HCT116 (cell line): ENCODE data around the gene SNTB2. TPM values are rescaled to one million over a fixed set of nuclear protein-coding genes. Genes with fewer than 3 reads are reported as not detected.

Source experiments
- ATAC-seq: fragments of 200-7000 bp; cut with Tn5 transposase; 2 replicates; pipeline ENCODE4 v1.9.1; 2020; ENCODE audit warnings: mild to moderate bottlenecking, moderate library complexity
- BruUV-seq: library from RNA; stranded (reverse); fragments of 400-500 nt; replicated peaks from 2 replicates; lab custom pipeline; 2021; lab: Mats Ljungman, UMichigan
- CTCF ChIA-PET: fragments of 300-600 bp; sonication (Branson Sonifier 250); formaldehyde crosslinking; loops from one replicate; lab custom pipeline; 2021; ENCODE audit warnings: antibody characterized with exemption; lab: Charles Lee
- POLR2A ChIA-PET: fragments of 300-600, 350-600 bp; sonication (Branson Sonifier 250); formaldehyde crosslinking; loops from one replicate; lab custom pipeline; 2021; ENCODE audit warnings: antibody characterized with exemption; lab: Charles Lee
- RAD21 ChIA-PET, 2 experiments: fragments of 300-600 bp; sonication (Branson Sonifier 250); formaldehyde crosslinking; loops; one replicate each; lab custom pipeline; 2023; ENCODE audit warnings: low total read pairs in 2 of 2; ENCODE audit not compliant: uncharacterized antibody in 2 of 2, unreplicated experiment in 2 of 2, low non-redundant PET in 1 of 2; lab: Charles Lee
- DNase-seq: peaks from one replicate; pipeline ENCODE4 v3.0.0-alpha.2; 2010; ENCODE audit warnings: low read depth, low spot score
- H2AFZ ChIP-seq: fragments of 200-600 bp; shearing (Covaris generic), sonication (generic); 2 replicates; pipeline ENCODE4 v1.6.1; 2017; ENCODE audit warnings: low read depth, mixed run types, mixed read lengths, antibody characterized with exemption, low read length; ENCODE audit not compliant: poor library complexity, severe bottlenecking
- H3K27ac ChIP-seq: 2 replicates; pipeline ENCODE4 v1.5.1; 2012; ENCODE audit warnings: low read depth, low read length
- H3K27me3 ChIP-seq: fragments of 200-600 bp; sonication (generic); 2 replicates; pipeline ENCODE4 v1.6.1; 2016; ENCODE audit warnings: mixed run types, low read length, mixed read lengths; ENCODE audit not compliant: insufficient read depth
- H3K36me3 ChIP-seq, 2 experiments: fragments of 200-500 bp in 1 of 2; fragments of 200-600 bp in 1 of 2; sonication (Bioruptor generic) in 1 of 2; sonication (generic) in 1 of 2; 2 replicates each; pipeline versions ENCODE4 v1.5.1 to v1.6.1; 2014 to 2016; ENCODE audit warnings: low read length in 2 of 2, inconsistent platforms in 1 of 2, mixed read lengths in 1 of 2, mixed run types in 1 of 2; ENCODE audit not compliant: insufficient read depth in 2 of 2, control insufficient read depth in 1 of 2
- H3K4me1 ChIP-seq, 2 experiments: fragments of 200-600 bp in 1 of 2; sonication (generic) in 1 of 2; 2 replicates each; pipeline versions ENCODE4 v1.5.1 to v1.6.1; 2012 to 2017; ENCODE audit warnings: low read length in 2 of 2, inconsistent platforms in 1 of 2, mild to moderate bottlenecking in 1 of 2, mixed read lengths in 1 of 2, mixed run types in 1 of 2, moderate library complexity in 1 of 2; ENCODE audit not compliant: insufficient read depth in 2 of 2, control insufficient read depth in 1 of 2
- H3K4me2 ChIP-seq: fragments of 200-600 bp; sonication (generic); 2 replicates; pipeline ENCODE4 v1.6.1; 2017; ENCODE audit warnings: mixed run types, low read length, mixed read lengths
- H3K4me3 ChIP-seq, 2 experiments: fragments of 200-600 bp in 1 of 2; sonication (generic) in 1 of 2; replicated peaks in 1 of 2; 2 replicates each; pipeline ENCODE4 v1.5.1; 2011 to 2016; ENCODE audit warnings: low read length in 2 of 2, control low read depth in 1 of 2, low read depth in 1 of 2, mild to moderate bottlenecking in 1 of 2, mixed read lengths in 1 of 2, mixed run types in 1 of 2
- H3K79me2 ChIP-seq: fragments of 200-600 bp; sonication (generic); 2 replicates; pipeline ENCODE4 v1.6.1; 2017; ENCODE audit warnings: mild to moderate bottlenecking, mixed run types, low read length, moderate library complexity, mixed read lengths; ENCODE audit not compliant: insufficient read depth
- H3K9ac ChIP-seq: fragments of 200-600 bp; sonication (generic); 2 replicates; pipeline ENCODE4 v1.6.1; 2016; ENCODE audit warnings: low read length, mixed read lengths
- H3K9me2 ChIP-seq: fragments of 200-600 bp; sonication (generic), shearing (Covaris generic); 2 replicates; pipeline ENCODE4 v1.6.1; 2017; ENCODE audit warnings: mixed run types, mild to moderate bottlenecking, moderate library complexity; ENCODE audit not compliant: insufficient read depth
- H3K9me3 ChIP-seq, 2 experiments: fragments of 200-500 bp in 1 of 2; fragments of 200-600 bp in 1 of 2; sonication (Bioruptor generic) in 1 of 2; sonication (generic) in 1 of 2; 2 replicates each; pipeline ENCODE4 v1.6.1; 2014 to 2017; ENCODE audit warnings: low read length in 2 of 2, mixed read lengths in 2 of 2, inconsistent platforms in 1 of 2, low read depth in 1 of 2, mild to moderate bottlenecking in 1 of 2, mixed run types in 1 of 2, moderate library complexity in 1 of 2; ENCODE audit not compliant: control insufficient read depth in 1 of 2, insufficient read depth in 1 of 2
- H4K20me1 ChIP-seq: fragments of 200-600 bp; sonication (generic), shearing (Covaris generic); 2 replicates; pipeline ENCODE4 v1.6.1; 2017; ENCODE audit warnings: mixed run types, mild to moderate bottlenecking, moderate library complexity; ENCODE audit not compliant: insufficient read depth
- ATF3 ChIP-seq: IDR thresholded peaks from 2 replicates; pipeline ENCODE4 v1.6.1; 2012
- CTCF ChIP-seq, 3 experiments: fragments of 200-600 bp in 1 of 3; sonication (generic) in 1 of 3; IDR thresholded peaks in 2 of 3; conservative IDR thresholded peaks in 1 of 3; 2 replicates each; pipeline ENCODE4 v1.5.1; 2012 to 2017; ENCODE audit warnings: low read depth in 2 of 3, low read length in 2 of 3, antibody characterized with exemption in 1 of 3, borderline replicate concordance in 1 of 3, control low read depth in 1 of 3, mild to moderate bottlenecking in 1 of 3, mixed read lengths in 1 of 3, mixed run types in 1 of 3, moderate library complexity in 1 of 3; ENCODE audit not compliant: insufficient read depth in 1 of 3
- EGR1 ChIP-seq: IDR thresholded peaks from 2 replicates; pipeline ENCODE4 v1.6.1; 2012; ENCODE audit warnings: low read depth
- EZH2 ChIP-seq: fragments of 200-600 bp; sonication (generic); IDR thresholded peaks from 2 replicates; pipeline ENCODE4 v1.6.1; 2017; ENCODE audit warnings: antibody characterized with exemption, mixed run types
- FOSL1 ChIP-seq: IDR thresholded peaks from 2 replicates; pipeline ENCODE4 v1.6.1; 2012; ENCODE audit warnings: low read depth
- SIN3A ChIP-seq: IDR thresholded peaks from 2 replicates; pipeline ENCODE4 v1.6.1; 2012; ENCODE audit warnings: low read depth
- SP1 ChIP-seq: IDR thresholded peaks from 2 replicates; pipeline ENCODE4 v1.6.1; 2012; ENCODE audit warnings: low read depth
- YY1 ChIP-seq: IDR thresholded peaks from 2 replicates; pipeline ENCODE4 v1.6.1; 2011; ENCODE audit warnings: low read length, low read depth, moderate library complexity, mild to moderate bottlenecking; ENCODE audit not compliant: insufficient replicate concordance; ENCODE audit errors: extremely low read depth
- ZFX ChIP-seq: fragments of 450-650 bp; IDR thresholded peaks from 2 replicates; pipeline ENCODE4 v1.6.1; 2017
- ZNF274 ChIP-seq: fragments of 200-500 bp; sonication (Bioruptor generic); IDR thresholded peaks from 2 replicates; pipeline ENCODE4 v1.6.1; 2014; ENCODE audit warnings: mild to moderate bottlenecking, low read depth, low read length, inconsistent platforms
- intact Hi-C: fragments of 100-400 bp; cut with micrococcal nuclease; formaldehyde crosslinking; loops from 2 replicates; pipeline ENCODE4 v1.10.0; 2022
- total RNA-seq: library from RNA; stranded (reverse); gene quantifications from one replicate; pipeline ENCODE4 v1.2.1, GENCODE V29; 2021; ENCODE audit not compliant: unreplicated experiment

SNTB2 gene
- total RNA-seq, 1 experiment from 2014 or later, result 38.1 TPM

- no peaks in the 10 kb centered on the region; the same call in 1 of the 2 replicates for H4K20me1 ChIP-seq
- intact Hi-C loops, result no loop called here
- peaks cover 11% of the 10 kb centered on the region for H3K79me2 ChIP-seq
- ChIA-PET POLR2A (no interaction called here), RAD21 (no interaction called here), CTCF (no interaction called here)
- BruUV-seq, result no TSS peak
- no peak for DNase-seq
- no peak overlapping the region for H3K9ac ChIP-seq
- H3K27ac ChIP-seq, result no peak overlapping the region
- no peaks in the 10 kb centered on the region for H3K9me2 ChIP-seq
- H2AFZ ChIP-seq, result no peak overlapping the region
- peaks cover 3 to 5% of the 10 kb centered on the region in 2 experiments; a peak in 2 of 4 replicates for H3K36me3 ChIP-seq
- H3K4me3 ChIP-seq, result no peak overlapping the region
- ATAC-seq, result no peak
- TF ChIP-seq SIN3A (no peak), EGR1 (no peak), EZH2 (no peak), ZNF274 (no peak), SP1 (no peak), CTCF (IDR thresholded peaks at IDR 0.05 in 2 of 3, conservative IDR thresholded peaks at IDR 0.05 in 1 of 3; ENCODE audit: borderline replicate concordance in 1 of 3, insufficient read depth in 1 of 3, low read depth in 2 of 3, low read length in 2 of 3) (no peak), FOSL1 (no peak), YY1 (no peak), ATF3 (no peak), ZFX (no peak)
- no peaks in the 10 kb centered on the region for H3K4me1 ChIP-seq
- H3K27me3 ChIP-seq, result no peaks in the 10 kb centered on the region
- H3K9me3 ChIP-seq, result no peaks in the 10 kb centered on the region
- no peak overlapping the region for H3K4me2 ChIP-seq
Observed at GRCh38 chr16:69241926-69242325, 55.0 kb downstream of the SNTB2 start.
